ENCODE measurements around the gene UBA5.

- TF ChIP-seq CTCF (IDR thresholded peaks at IDR 0.05), result no peak
- TF ChIP-seq POLR2A (IDR thresholded peaks at IDR 0.05), result no peak
Measured at GRCh38 chr3:132679911-132680310, 19.8 kb downstream of the UBA5 start.

Measured in thyroid gland (tissue), 4 donors.